ENCODE data around the gene STKLD1.

STKLD1 gene

GRCh38 chr9:133437753-133438531 is 61.8 kb downstream of the STKLD1 start:
- TF ChIP-seq, protein P1, sequence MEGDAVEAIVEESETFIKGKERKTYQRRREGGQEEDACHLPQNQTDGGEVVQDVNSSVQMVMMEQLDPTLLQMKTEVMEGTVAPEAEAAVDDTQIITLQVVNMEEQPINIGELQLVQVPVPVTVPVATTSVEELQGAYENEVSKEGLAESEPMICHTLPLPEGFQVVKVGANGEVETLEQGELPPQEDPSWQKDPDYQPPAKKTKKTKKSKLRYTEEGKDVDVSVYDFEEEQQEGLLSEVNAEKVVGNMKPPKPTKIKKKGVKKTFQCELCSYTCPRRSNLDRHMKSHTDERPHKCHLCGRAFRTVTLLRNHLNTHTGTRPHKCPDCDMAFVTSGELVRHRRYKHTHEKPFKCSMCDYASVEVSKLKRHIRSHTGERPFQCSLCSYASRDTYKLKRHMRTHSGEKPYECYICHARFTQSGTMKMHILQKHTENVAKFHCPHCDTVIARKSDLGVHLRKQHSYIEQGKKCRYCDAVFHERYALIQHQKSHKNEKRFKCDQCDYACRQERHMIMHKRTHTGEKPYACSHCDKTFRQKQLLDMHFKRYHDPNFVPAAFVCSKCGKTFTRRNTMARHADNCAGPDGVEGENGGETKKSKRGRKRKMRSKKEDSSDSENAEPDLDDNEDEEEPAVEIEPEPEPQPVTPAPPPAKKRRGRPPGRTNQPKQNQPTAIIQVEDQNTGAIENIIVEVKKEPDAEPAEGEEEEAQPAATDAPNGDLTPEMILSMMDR (IDR thresholded peaks at IDR 0.05; ENCODE audit: low read depth, low read length), result no peak
- no peak overlapping the region for H3K4me3 ChIP-seq (ENCODE audit: low read depth, low read length)

DNA sequence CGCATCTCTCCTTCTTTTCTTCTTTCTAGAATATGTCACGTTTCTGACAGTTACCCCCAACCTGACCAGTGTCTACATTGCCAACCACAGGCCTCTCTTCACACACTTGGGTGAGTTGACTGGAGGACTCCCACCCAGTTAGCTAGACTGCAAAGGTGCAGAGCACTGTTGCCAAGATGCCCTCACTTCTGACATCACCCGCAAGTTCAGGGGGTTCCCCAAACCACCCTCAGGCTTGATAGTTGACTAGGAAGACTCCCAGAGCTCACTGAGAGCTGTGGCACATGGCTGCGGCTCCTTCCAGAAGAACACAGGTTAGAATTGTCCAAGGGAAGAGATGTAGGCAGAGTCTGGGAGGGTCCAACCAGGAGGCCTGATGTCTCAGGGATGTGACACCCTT is 63.2 kb downstream of the STKLD1 start:
- TF ChIP-seq, protein P1 (IDR thresholded peaks at IDR 0.05; ENCODE audit: low read depth, low read length), result no peak
- no peak overlapping the region for H3K4me3 ChIP-seq (ENCODE audit: low read depth, low read length)

GRCh38 chr9:133440874-133441273 is 64.7 kb downstream of the STKLD1 start:
- TF ChIP-seq, protein P1 (IDR thresholded peaks at IDR 0.05; ENCODE audit: low read depth, low read length), result no peak
- H3K4me3 ChIP-seq (ENCODE audit: low read depth, low read length), result no peak overlapping the region

- TF ChIP-seq, protein P1 (IDR thresholded peaks at IDR 0.05; ENCODE audit: low read depth, low read length), result no peak
Observed at GRCh38 chr9:133441571-133441970, 65.4 kb downstream of the STKLD1 start.

DNA sequence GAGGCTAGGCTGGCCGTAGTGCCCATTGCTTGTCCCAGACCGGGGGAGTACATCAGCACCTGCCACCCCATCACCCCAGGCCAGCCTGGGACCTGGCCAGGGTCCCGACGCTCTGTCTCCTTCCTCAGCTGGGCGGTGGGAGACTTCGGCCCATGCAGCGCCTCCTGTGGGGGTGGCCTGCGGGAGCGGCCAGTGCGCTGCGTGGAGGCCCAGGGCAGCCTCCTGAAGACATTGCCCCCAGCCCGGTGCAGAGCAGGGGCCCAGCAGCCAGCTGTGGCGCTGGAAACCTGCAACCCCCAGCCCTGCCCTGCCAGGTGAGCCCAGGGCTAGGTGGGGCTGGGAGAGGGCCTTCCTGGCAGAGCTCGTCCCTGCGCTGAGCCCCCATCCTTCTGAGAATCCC is 67.1 kb downstream of the STKLD1 start:
- TF ChIP-seq, protein P1 (IDR thresholded peaks at IDR 0.05; ENCODE audit: low read depth, low read length), result no peak
- H3K4me3 ChIP-seq (ENCODE audit: low read depth, low read length), result no peak overlapping the region

More at GRCh38 chr9:133441571-133441970, 65.4 kb downstream of the STKLD1 start:
- H3K4me3 ChIP-seq (ENCODE audit: low read depth, low read length), result no peak overlapping the region

DNA sequence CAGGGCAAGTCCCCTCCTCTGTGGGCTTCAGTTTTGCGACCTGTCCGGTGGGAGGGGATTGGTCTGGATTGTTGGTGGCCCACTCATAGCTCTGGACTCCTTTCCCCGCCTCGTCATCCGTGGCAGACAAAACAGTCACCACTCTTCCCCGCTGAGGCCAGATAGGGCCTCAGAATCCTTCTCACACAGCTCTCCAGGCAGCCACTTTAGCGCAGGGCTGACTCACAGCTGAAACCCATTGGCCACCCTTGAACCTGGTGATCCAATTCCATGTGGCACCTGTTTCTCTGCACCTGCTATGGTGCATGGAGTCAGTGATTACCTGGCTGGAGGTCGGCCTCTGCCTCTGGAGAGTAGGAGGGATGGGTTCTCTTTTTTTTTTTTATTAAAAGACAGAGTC is 67.8 kb downstream of the STKLD1 start:
- TF ChIP-seq, protein P1 (IDR thresholded peaks at IDR 0.05; ENCODE audit: low read depth, low read length), result no peak
- H3K4me3 ChIP-seq (ENCODE audit: low read depth, low read length), result no peak overlapping the region

- H3K4me3 ChIP-seq (ENCODE audit: low read depth, low read length), result no peak overlapping the region
- TF ChIP-seq, protein P1 (IDR thresholded peaks at IDR 0.05; ENCODE audit: low read depth, low read length), result no peak
Observed at GRCh38 chr9:133445293-133445969, 69.3 kb downstream of the STKLD1 start.
